Measurements from ENCODE around the gene MEGF11. TPM values are rescaled to one million over a fixed set of nuclear protein-coding genes. Genes with fewer than 3 reads are reported as not detected.

MEGF11 gene
- total RNA-seq, 2 experiments from 2014 or later: not detected

DNA sequence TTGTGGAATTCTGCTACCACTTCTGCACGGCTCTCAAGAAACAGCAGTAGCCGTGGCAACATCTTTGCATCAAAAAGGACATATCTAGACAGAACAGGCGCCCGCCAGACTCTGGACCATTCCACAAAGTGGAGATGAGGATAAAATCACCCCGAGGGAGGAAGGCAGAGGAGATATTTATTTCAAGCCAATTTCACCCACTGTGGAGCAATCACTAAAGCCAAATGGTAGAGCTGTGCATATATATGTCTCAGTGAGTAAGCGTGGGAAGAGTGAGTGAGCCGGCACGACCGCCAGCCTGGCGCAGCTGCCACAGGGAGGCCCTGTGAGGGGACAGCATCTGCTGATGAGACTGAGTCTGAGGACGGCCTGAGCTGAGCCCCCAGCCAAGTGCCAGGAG is 111.3 kb downstream of the MEGF11 start:
- Mint-ChIP-seq H3K9me3 (ENCODE audit: low read depth) (no peaks in the 10 kb centered on the region), H3K4me1 (peaks cover 3% of the 10 kb centered on the region), H3K4me3 (no peak overlapping the region), H3K27ac (no peak overlapping the region), H3K27me3 (peaks cover 11% of the 10 kb centered on the region), H3K36me3 (no peaks in the 10 kb centered on the region)
- DNase-seq (no peak), ATAC-seq (no peak)
- CTCF ChIA-PET: no interaction called here

DNA sequence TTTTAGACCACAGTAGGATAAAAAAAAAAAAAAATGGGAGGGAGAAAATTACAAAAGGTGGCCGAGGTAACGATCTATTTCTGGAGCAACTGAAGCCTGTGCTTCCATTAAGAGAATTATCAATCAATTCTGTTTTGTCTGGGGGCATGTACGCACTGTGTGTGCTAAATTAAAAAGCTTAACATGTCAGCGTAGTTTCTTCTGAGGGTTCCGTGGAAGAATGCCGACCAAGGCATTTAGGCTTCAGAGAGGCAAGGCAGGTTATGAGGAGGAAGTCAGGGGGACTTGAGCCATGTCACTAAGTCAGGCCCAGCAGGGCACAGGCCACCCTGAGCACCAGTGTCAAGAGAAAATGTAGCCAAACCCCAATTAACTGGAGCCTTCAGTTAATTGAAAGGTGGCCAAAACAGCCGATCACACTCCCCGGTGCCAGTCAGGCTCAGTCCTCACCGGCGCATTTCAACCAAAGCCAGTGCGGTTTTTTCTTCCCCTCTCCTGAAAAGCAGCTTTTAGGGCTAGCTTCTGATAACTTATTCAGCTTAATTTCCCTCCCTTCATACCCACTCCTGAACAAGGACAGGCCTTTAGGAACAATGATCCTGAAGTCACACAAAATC is 113.9 kb downstream of the MEGF11 start:
- Mint-ChIP-seq H3K9me3 (ENCODE audit: low read depth) (no peaks in the 10 kb centered on the region), H3K27me3 (no peaks in the 10 kb centered on the region), H3K27ac (no peak overlapping the region), H3K4me3 (no peak overlapping the region), H3K36me3 (no peaks in the 10 kb centered on the region), H3K4me1 (peaks cover 9% of the 10 kb centered on the region)
- CTCF ChIA-PET: no interaction called here
- DNase-seq (no peak), ATAC-seq (no peak)

DNA sequence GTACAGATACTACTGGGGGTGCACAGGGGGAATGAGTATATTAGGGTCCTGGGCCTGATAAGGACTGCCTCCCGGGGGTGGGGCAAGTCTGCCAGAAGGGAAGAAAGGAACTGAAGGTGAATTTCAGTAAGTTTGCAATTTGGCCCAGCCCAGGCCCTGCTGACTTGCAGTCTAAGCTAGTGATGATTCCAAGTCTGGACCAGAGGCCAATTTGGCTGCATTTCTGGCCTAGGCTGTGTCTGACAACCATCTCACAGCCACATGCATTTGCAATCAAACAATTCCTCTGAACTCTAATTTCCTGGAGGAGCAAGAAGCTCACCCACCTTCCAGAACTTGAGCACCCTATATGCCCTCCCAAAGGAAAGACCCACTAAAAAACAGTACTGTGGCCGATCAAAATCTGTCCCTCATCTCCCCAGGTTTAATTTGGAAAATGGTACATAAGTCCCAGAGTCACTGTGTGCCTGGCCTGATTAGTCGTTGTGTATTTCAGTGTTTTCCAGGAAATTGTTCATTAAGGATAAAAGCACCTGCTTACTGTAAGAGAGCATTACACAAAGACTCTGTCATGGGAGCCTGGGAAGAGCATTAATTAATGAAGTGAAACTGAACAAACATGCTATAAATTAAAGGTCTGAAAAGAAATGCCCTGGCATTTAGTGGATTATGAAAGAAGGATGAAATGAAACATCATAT is 114.5 kb downstream of the MEGF11 start:
- ATAC-seq (no peak), DNase-seq (no peak)
- CTCF ChIA-PET: no interaction called here
- Mint-ChIP-seq H3K27me3 (no peaks in the 10 kb centered on the region), H3K36me3 (no peaks in the 10 kb centered on the region), H3K27ac (no peak overlapping the region), H3K4me1 (peaks cover 9% of the 10 kb centered on the region), H3K9me3 (ENCODE audit: low read depth) (no peaks in the 10 kb centered on the region), H3K4me3 (no peak overlapping the region)

DNA sequence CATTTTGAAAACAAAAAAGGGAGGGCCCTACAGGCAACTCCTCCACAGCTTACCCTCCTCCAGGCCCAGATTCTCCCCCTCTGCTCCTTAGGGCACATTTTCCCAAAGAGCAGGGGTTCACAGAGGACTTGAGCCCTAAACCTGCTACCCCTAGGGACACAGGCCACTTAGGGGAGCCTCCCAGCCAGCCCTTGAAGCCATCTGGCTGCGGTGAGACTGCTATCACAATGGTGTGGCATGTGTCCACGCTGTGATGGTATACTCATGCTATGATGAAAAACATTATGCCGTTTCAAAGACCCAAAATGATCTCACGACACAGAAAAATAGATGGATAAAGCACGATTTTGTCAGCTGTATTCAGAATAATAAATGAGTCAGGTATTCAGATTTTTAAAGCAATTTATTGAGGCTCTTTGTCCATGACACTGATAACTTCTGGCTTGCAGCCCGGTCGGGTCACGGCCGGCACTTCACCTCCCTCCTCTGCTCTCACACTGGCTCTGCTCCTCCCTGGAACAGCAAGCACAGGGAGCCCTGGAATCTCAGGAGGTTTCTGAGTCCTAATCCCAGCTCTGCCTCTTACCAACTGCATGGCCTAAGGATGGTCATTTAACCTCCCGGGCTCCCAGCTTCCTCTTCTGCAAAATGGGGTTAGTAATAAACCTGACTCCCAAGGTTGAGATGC is 115.3 kb downstream of the MEGF11 start:
- no peaks in the 10 kb centered on the region for H3K36me3 Mint-ChIP-seq
- no peaks in the 10 kb centered on the region for H3K9me3 Mint-ChIP-seq (ENCODE audit: low read depth)
- no peaks in the 10 kb centered on the region for H3K27me3 Mint-ChIP-seq
- ATAC-seq: no peak
- no peak for DNase-seq
- peaks cover 9% of the 10 kb centered on the region for H3K4me1 Mint-ChIP-seq
- H3K27ac Mint-ChIP-seq: no peak overlapping the region
- no peak overlapping the region for H3K4me3 Mint-ChIP-seq
- CTCF ChIA-PET: no interaction called here

DNA sequence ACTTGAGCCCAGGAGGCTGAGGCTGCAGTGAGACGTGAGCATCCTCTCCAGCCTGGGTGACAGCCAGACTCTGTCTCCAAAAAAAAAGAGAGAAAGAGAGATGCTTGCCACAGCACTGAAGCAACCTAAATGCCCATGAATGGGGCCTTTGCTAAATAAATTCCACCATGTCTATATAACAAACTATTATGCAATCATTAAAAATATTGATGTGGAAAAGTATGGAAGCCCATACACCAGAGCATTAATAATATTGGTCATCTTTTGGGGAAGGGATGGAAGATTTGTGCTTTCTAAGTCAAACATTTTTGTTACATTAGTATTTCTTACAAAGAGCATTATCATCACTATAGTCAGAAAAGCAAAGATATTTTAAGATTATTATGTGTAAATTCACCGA is 116.6 kb downstream of the MEGF11 start:
- Mint-ChIP-seq H3K4me3 (no peak overlapping the region), H3K36me3 (no peaks in the 10 kb centered on the region), H3K9me3 (ENCODE audit: low read depth) (no peaks in the 10 kb centered on the region), H3K27ac (no peak overlapping the region), H3K4me1 (peaks cover 9% of the 10 kb centered on the region), H3K27me3 (no peaks in the 10 kb centered on the region)
- ATAC-seq (no peak), DNase-seq (no peak)
- CTCF ChIA-PET: no interaction called here

DNA sequence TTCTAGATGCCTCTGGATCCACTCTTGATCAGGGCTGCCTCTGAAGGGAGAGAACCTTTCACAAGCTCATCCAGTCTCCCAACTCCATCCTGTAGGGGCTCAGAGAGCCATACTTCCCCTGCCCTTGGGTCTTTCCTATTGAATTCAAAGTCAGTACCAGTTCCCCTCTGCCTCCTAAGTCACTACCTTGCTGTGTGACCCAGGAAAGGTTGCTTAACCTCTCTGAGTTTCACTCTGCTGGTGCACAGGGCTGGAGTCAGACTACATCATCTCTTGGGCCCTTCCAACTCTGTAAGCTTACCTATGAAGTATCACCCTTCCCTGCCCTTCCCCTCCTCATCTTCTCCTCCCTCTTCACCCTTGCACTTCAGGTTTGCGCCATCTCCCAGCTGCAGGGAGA is 117.9 kb downstream of the MEGF11 start:
- no peaks in the 10 kb centered on the region for H3K36me3 Mint-ChIP-seq
- DNase-seq (no peak), ATAC-seq (no peak)
- H3K4me3 Mint-ChIP-seq: no peak overlapping the region
- CTCF ChIA-PET: no interaction called here
- H3K4me1 Mint-ChIP-seq: peaks cover 9% of the 10 kb centered on the region
- H3K9me3 Mint-ChIP-seq (ENCODE audit: low read depth): no peaks in the 10 kb centered on the region
- no peak overlapping the region for H3K27ac Mint-ChIP-seq
- no peaks in the 10 kb centered on the region for H3K27me3 Mint-ChIP-seq

DNA sequence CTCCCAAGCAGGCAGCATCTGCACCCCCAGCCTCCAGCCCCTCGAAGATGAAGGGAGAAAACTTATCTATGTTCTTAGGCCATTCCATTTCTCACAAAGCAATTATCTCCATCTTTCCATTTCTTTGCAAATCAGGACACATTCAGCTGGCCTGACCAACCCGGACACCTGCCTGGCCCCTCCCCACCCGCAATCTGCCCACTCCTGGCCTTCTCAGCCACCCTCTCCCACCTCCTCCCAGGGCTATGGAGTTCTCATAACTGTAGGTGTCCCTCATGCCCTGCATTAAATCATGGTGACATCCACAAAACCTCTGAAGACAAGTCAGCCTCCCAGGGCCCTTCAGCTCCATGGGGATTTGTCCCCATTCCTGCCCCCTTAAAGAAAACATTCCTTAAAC is 119.3 kb downstream of the MEGF11 start:
- H3K36me3 Mint-ChIP-seq: no peaks in the 10 kb centered on the region
- no peaks in the 10 kb centered on the region for H3K9me3 Mint-ChIP-seq (ENCODE audit: low read depth)
- no peak for DNase-seq
- no peak overlapping the region for H3K4me3 Mint-ChIP-seq
- no peak for ATAC-seq
- CTCF ChIA-PET: no interaction called here
- H3K4me1 Mint-ChIP-seq: peaks cover 9% of the 10 kb centered on the region
- H3K27me3 Mint-ChIP-seq: peaks cover 9% of the 10 kb centered on the region
- no peak overlapping the region for H3K27ac Mint-ChIP-seq

DNA sequence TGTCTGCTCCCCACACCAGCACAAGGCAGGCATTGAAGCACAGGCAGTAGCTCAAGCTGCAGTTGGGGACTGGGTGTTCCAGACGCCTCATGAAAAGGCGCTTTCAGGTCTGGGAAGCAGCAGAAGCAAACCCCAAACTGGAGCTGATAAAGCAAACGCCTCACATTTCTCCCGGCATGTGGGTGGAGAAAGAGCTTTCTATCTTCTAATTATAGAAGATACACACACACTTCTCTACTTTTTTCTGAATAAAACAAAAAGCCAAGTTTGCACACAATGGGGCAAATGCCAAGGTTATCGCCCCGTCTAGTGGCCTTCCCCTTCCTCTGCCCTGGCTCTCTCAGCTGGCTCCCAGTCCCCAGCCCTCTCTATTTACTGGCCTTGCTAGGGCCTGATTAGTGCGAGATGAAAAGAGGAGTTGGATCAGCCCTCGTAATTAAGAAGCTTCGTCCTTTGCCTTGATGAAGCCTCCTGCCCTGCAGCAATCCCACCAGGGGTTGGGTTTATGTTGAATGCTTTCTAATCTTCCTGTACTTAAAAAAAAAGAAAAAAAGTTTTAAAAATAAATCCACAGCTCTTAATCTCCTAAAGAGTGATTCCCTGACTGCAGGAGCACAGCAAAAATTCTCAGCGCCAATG is 120.2 kb downstream of the MEGF11 start:
- CTCF ChIA-PET: interaction anchor here (1.0 kb wide), 1 partner anchor 155 kb away, joined by 3 read pairs; no protein-coding TSS in a partner anchor
- H3K9me3 Mint-ChIP-seq (ENCODE audit: low read depth): no peaks in the 10 kb centered on the region
- H3K36me3 Mint-ChIP-seq: no peaks in the 10 kb centered on the region
- H3K27ac Mint-ChIP-seq: no peak overlapping the region
- H3K4me1 Mint-ChIP-seq: peaks cover 9% of the 10 kb centered on the region
- H3K4me3 Mint-ChIP-seq: no peak overlapping the region
- ATAC-seq (no peak), DNase-seq (no peak)
- peaks cover 9% of the 10 kb centered on the region for H3K27me3 Mint-ChIP-seq

DNA sequence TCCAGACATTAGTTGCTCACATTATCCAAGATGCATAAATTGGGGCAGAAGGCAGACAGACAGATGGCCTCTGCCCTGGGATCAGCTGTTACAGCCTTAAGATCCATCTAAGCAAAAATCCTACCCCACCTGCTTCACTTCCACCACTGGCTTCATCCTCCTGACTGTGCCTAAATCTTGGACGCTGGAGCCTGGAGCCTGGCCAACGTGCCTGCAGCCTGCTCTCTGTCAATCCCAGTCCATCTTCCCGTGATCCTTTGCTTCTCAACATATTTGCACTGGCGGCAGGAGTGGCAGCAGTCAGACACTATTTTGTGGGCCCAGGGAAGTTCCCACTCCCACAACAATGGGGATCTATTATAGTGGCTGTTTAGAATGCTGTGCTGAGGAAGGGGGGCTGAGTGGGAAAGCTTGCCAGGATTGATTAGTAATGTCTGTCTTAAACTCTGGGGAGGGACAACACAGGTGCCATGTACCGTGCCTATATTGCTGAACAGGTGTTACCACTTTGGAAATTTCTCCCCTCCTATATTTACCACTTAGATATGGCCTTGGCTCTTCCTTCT is 121.2 kb downstream of the MEGF11 start:
- H3K36me3 Mint-ChIP-seq: no peaks in the 10 kb centered on the region
- CTCF ChIA-PET: no interaction called here
- no peak for ATAC-seq

DNA sequence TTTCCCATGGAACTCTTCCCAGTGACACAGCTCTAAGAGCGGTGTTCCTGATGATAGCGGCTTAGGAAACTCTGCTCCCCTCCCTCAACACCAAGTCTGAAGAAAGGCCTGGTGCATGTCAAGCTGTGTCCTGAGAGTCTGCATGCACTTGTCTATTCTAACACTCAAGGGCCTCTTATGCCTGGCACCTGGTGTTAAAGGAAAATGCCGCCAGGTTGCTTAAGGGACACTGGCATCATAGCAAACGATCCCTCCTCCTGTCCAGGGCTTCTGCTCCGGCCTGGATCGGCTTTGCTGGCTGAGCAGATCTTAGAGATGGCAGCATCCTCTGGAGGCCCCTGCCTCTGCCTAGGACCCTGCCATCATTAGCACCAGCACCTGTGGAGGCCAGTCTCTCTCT is 121.7 kb downstream of the MEGF11 start:
- CTCF ChIA-PET: no interaction called here
- no peak overlapping the region for H3K4me3 Mint-ChIP-seq
- ATAC-seq (no peak), DNase-seq (no peak)
- peaks cover 9% of the 10 kb centered on the region for H3K4me1 Mint-ChIP-seq
- H3K27ac Mint-ChIP-seq: no peak overlapping the region
- H3K36me3 Mint-ChIP-seq: no peaks in the 10 kb centered on the region
- H3K9me3 Mint-ChIP-seq (ENCODE audit: low read depth): no peaks in the 10 kb centered on the region
- peaks cover 9% of the 10 kb centered on the region for H3K27me3 Mint-ChIP-seq

More for the DNA sequence above, 121.2 kb downstream of the MEGF11 start:
- Mint-ChIP-seq H3K27me3 (peaks cover 9% of the 10 kb centered on the region), H3K9me3 (ENCODE audit: low read depth) (no peaks in the 10 kb centered on the region), H3K4me3 (no peak overlapping the region), H3K27ac (no peak overlapping the region), H3K4me1 (peaks cover 9% of the 10 kb centered on the region)
- no peak for DNase-seq

DNA sequence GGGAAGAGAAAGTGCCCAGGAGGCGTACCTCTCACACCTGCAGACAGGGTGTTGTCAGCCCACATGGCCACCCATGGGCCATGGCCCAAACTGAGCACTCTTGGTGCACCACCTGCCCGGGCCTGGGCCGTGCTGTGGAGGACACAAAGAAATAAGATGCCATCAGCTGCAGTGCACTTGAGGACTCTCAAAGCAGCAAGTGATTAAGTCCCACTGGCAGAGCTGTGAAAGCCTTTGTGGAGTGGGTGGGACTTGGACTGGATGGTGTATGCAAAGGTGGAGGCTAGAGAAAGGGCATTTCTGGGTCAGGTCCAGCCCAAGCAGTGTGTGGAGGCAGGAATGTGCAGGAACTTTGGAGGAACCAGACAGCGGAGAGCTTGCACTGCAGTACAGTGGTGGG is 122.3 kb downstream of the MEGF11 start:
- Mint-ChIP-seq H3K27me3 (peaks cover 11% of the 10 kb centered on the region), H3K36me3 (no peaks in the 10 kb centered on the region), H3K27ac (no peak overlapping the region), H3K4me1 (peaks cover 9% of the 10 kb centered on the region), H3K9me3 (ENCODE audit: low read depth) (no peaks in the 10 kb centered on the region), H3K4me3 (no peak overlapping the region)
- ATAC-seq (no peak), DNase-seq (no peak)
- CTCF ChIA-PET: no interaction called here

DNA sequence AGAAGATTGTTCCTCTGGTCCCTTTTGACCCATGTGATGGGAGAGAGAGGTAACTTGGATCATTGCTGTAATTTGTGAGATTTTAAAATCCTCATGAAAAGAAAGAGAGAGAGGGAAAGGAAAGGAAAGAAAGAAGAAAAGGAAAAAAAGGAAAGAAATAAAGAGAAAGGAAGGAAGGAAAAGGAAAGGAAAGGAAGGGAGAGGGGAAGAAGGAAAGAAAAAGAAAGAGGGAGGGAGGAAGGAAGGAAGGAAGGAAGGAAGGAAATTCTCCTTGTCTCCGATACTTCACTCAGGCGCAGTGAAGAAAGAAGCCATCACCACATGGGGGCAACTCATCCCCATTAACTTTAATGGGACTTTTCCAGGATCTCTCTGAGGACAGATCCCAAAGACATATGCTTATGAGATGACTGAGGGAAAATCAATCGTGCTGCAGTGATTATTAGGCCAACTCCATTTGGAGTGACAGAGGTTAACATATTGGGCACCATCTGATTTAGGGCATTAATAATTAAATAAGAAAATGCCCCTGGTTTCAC is 123.0 kb downstream of the MEGF11 start:
- Mint-ChIP-seq H3K36me3 (no peaks in the 10 kb centered on the region), H3K9me3 (ENCODE audit: low read depth) (no peaks in the 10 kb centered on the region), H3K4me1 (peaks cover 7% of the 10 kb centered on the region), H3K27me3 (peaks cover 17% of the 10 kb centered on the region), H3K4me3 (no peak overlapping the region), H3K27ac (no peak overlapping the region)
- DNase-seq (no peak), ATAC-seq (no peak)
- CTCF ChIA-PET: no interaction called here

DNA sequence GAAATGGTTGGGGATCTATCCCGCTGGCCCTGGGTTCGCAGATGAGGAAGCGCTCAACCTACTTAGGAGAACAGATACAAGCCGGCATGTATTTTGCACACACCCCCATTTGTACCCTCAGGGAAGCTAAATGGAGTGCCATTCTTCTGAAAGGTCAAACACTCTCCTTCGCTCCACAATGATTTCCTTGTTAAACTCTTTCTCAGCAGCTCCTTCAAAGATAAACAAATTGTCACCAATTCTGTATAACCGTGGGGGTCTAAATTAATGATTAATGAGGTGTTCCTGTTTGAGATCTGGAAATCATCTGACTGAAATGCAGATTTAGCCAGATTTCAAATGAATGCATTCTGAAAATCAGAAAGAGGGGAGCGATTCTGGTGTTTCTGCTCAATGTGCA is 124.0 kb downstream of the MEGF11 start:
- no peaks in the 10 kb centered on the region for H3K4me1 Mint-ChIP-seq
- H3K36me3 Mint-ChIP-seq: no peaks in the 10 kb centered on the region
- peaks cover 18% of the 10 kb centered on the region for H3K27me3 Mint-ChIP-seq
- CTCF ChIA-PET: no interaction called here
- H3K4me3 Mint-ChIP-seq: no peak overlapping the region
- ATAC-seq (no peak), DNase-seq (no peak)
- H3K27ac Mint-ChIP-seq: no peak overlapping the region
- no peaks in the 10 kb centered on the region for H3K9me3 Mint-ChIP-seq (ENCODE audit: low read depth)
